ENCODE data around the gene CRK. TPM values are rescaled to one million over a fixed set of nuclear protein-coding genes. Genes with fewer than 3 reads are reported as not detected.

The CRK gene
- total RNA-seq, 2 donors from 2014 or later = 36.0 to 49.8 TPM

- Histone ChIP-seq H3K27ac (no peak overlapping the region), H3K36me3 (peaks cover 89% of the 10 kb centered on the region), H3K4me3 (no peak overlapping the region), H3K4me1 (no peaks in the 10 kb centered on the region), H3K27me3 (no peaks in the 10 kb centered on the region), H3K9me3 (no peaks in the 10 kb centered on the region)
- no peak for DNase-seq (ENCODE audit: low spot score)
- no peak for TF ChIP-seq CTCF (IDR thresholded peaks at IDR 0.05)
These were observed 13.3 kb upstream of the CRK start for GRCh38 chr17:1469231-1469852.

GRCh38 chr17:1467898-1468492 is 12.0 kb upstream of the CRK start:
- no peak for DNase-seq (ENCODE audit: low spot score)
- no peak for TF ChIP-seq CTCF (IDR thresholded peaks at IDR 0.05)
- H3K4me3 ChIP-seq = no peak overlapping the region
- H3K36me3 ChIP-seq = peaks cover 80% of the 10 kb centered on the region
- no peak overlapping the region for H3K27ac ChIP-seq
- H3K4me1 ChIP-seq = peaks cover 0 to 6% of the 10 kb centered on the region in 2 donors
- no peaks in the 10 kb centered on the region for H3K9me3 ChIP-seq
- no peaks in the 10 kb centered on the region for H3K27me3 ChIP-seq

GRCh38 chr17:1467258-1467657 is 11.2 kb upstream of the CRK start:
- Histone ChIP-seq H3K9me3 (no peaks in the 10 kb centered on the region), H3K27me3 (no peaks in the 10 kb centered on the region), H3K4me1 (peaks cover 0 to 13% of the 10 kb centered on the region in 2 donors), H3K4me3 (no peak overlapping the region), H3K36me3 (peaks cover 73% of the 10 kb centered on the region), H3K27ac (no peak overlapping the region)
- no peak for DNase-seq (ENCODE audit: low spot score)
- no peak for TF ChIP-seq CTCF (IDR thresholded peaks at IDR 0.05)

GRCh38 chr17:1464186-1464585 is 8.2 kb upstream of the CRK start:
- TF ChIP-seq CTCF (IDR thresholded peaks at IDR 0.05) = no peak
- Histone ChIP-seq H3K27ac (no peak overlapping the region), H3K9me3 (no peaks in the 10 kb centered on the region), H3K4me1 (peaks cover 3 to 34% of the 10 kb centered on the region in 2 donors), H3K36me3 (peaks cover 42% of the 10 kb centered on the region), H3K4me3 (no peak overlapping the region), H3K27me3 (no peaks in the 10 kb centered on the region)
- DNase-seq (ENCODE audit: low spot score) = no peak

GRCh38 chr17:1462164-1463112 is 6.4 kb upstream of the CRK start:
- Histone ChIP-seq H3K27me3 (no peaks in the 10 kb centered on the region), H3K4me3 (no peak overlapping the region), H3K4me1 (peaks cover 3 to 34% of the 10 kb centered on the region in 2 donors), H3K36me3 (peaks cover 26% of the 10 kb centered on the region), H3K9me3 (no peaks in the 10 kb centered on the region), H3K27ac (peak overlapping the region; percentile 33 to 35)
- no peak for TF ChIP-seq CTCF (IDR thresholded peaks at IDR 0.05)
- DNase-seq (ENCODE audit: low spot score) = no peak
